Activated CD4-positive, alpha-beta T cell treated with anti-CD3 and anti-CD28 coated beads, Interleukin-2, amount 10 ng/mL, durations not matched to agents 24 days and 14 days (primary cell): ENCODE results near the gene HCFC1. TPM values are rescaled to one million over a fixed set of nuclear protein-coding genes. Genes with fewer than 3 reads are reported as not detected.

Experiments used
- DNase-seq: peaks from one replicate; pipeline ENCODE4 v3.0.0; 2022
- H3K27ac Mint-ChIP-seq: one replicate; pipeline ENCODE4 v1.8.0; 2022; ENCODE audit warnings: mild to moderate bottlenecking, mixed read lengths
- H3K27me3 Mint-ChIP-seq: one replicate; pipeline ENCODE4 v1.8.0; 2022; ENCODE audit warnings: mixed read lengths
- H3K36me3 Mint-ChIP-seq: one replicate; pipeline ENCODE4 v1.8.0; 2022; ENCODE audit warnings: low read depth, mild to moderate bottlenecking, mixed read lengths
- H3K4me1 Mint-ChIP-seq: one replicate; pipeline ENCODE4 v1.8.0; 2021; ENCODE audit warnings: mixed read lengths
- H3K4me3 Mint-ChIP-seq: one replicate; pipeline ENCODE4 v1.8.0; 2022; ENCODE audit warnings: mild to moderate bottlenecking, moderate library complexity, mixed read lengths
- H3K9me3 Mint-ChIP-seq: one replicate; pipeline ENCODE4 v1.8.0; 2021; ENCODE audit warnings: mixed read lengths
- intact Hi-C: fragments of 100-400 bp; cut with micrococcal nuclease; formaldehyde crosslinking; loops from one replicate; pipeline ENCODE4 v1.15.1; 2023
- total RNA-seq: library from RNA; stranded (reverse); gene quantifications from 2 replicates; pipeline ENCODE4 v1.2.3, GENCODE V29; 2022

The HCFC1 gene
- total RNA-seq, 1 donor from 2014 or later: 107 TPM

DNA sequence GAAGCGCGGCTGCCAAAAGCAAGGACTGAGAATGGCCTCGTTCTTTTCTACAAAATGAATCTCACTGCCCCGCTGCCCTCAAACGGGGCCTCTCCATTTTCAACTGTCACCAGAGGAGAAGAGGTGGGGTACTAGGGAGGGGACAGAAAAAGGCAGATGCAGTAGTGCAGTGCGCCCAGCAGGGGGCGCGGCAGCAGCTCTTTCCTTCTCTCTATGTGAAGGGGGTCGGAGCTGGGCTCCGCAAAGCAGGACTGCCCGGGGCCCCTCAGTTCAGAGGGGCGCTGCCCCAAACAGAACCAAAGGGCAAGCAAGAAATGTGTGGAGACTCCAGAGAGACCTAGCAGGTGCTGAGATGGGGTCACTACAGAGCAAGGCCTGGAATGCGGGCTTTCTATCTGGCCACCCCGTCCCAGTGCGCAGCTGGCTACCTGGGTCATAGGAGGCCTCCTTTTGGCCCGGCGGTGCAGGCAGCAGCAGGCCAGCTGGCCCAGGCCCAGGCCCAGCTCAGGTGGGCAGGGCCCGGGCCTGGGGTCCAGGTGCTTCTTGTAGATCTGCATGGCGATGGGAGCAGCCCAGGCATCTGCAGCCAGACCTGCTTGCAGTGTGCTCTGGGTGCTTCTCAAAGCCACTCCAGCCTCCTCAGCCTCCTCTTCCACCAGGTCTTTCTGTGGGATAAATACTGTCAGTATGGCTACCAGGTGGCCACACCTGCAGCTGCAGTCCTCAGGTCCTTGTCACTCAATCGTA, 42.2 kb upstream of the HCFC1 start:
- no peaks in the 10 kb centered on the region for H3K9me3 Mint-ChIP-seq

DNA sequence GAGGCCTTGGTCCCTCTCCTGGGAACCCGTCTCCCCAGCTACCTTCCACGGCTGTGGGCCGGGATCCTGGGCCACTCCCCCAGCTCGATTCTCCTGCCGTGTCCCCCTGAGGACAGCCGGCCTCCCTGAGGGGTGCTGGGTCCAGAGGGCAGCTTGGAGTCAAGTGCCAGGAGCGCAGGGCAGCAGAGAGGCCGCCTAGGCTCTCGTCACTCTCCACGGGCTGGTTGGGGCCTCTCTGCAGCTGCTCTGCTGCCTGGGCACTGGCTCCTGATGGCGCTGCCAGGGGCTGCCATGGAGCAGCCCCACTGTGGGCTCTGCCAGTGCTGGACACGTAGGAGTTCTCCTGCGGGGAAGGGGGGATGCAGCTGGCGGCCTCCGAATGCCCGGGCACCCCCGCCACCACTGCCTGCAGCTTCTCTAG, 41.4 kb upstream of the HCFC1 start:
- H3K9me3 Mint-ChIP-seq: no peaks in the 10 kb centered on the region
- no peak overlapping the region for H3K27ac Mint-ChIP-seq
- no peak for DNase-seq
- H3K36me3 Mint-ChIP-seq: peaks cover 20% of the 10 kb centered on the region
- no peak overlapping the region for H3K4me3 Mint-ChIP-seq
- peaks cover 4% of the 10 kb centered on the region for H3K4me1 Mint-ChIP-seq
- H3K27me3 Mint-ChIP-seq: no peaks in the 10 kb centered on the region
- intact Hi-C loops: loop anchor here (5.0 kb wide), 1 partner anchor 39 kb away; no protein-coding TSS in a partner anchor

More for the DNA sequence above, 42.2 kb upstream of the HCFC1 start:
- Mint-ChIP-seq H3K27ac (peak overlapping the region; percentile 53), H3K27me3 (no peaks in the 10 kb centered on the region), H3K36me3 (peaks cover 22% of the 10 kb centered on the region), H3K4me1 (peaks cover 4% of the 10 kb centered on the region), H3K4me3 (no peak overlapping the region)
- intact Hi-C loops: loop anchor here (5.0 kb wide), 1 partner anchor 39 kb away; no protein-coding TSS in a partner anchor
- peak; percentile 83 for DNase-seq

DNA sequence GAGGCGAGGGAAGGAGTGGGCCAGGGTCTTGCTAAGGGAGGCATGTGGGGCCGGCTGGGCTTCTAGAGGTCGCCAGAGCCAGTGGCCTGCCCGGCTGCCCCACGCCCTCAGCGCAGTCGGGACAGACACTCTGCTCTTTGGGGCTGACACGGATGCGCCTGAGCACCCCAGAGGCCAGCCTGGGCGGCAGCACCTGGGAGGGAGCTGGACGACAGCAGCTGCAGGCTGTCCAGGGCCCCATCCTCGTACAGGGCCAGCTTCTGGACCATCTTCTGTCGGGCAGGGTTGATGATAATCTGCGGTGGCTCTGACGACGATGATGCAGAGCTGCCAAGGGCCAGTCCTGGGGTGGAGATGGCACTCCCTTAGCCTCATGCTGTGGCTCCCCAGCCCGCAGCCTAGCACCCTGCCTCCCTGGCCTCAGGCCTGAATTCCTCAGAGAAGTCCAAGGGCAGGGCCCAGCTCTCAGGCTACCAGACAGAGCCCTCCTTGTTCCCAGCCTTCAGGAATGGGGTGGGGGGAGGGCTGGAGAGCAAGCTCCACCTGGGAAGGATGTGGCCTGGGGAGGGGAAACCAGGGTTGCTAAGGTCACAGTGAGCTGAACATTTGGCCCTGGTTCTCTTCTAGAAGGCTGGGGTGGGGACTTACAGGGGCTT, 40.8 kb upstream of the HCFC1 start:
- Mint-ChIP-seq H3K9me3 (no peaks in the 10 kb centered on the region), H3K36me3 (peaks cover 22% of the 10 kb centered on the region), H3K4me1 (peaks cover 6% of the 10 kb centered on the region), H3K27me3 (no peaks in the 10 kb centered on the region), H3K4me3 (no peak overlapping the region), H3K27ac (no peak overlapping the region)
- intact Hi-C loops: loop anchor here (5.0 kb wide), 1 partner anchor 40 kb away; no protein-coding TSS in a partner anchor
- no peak for DNase-seq

DNA sequence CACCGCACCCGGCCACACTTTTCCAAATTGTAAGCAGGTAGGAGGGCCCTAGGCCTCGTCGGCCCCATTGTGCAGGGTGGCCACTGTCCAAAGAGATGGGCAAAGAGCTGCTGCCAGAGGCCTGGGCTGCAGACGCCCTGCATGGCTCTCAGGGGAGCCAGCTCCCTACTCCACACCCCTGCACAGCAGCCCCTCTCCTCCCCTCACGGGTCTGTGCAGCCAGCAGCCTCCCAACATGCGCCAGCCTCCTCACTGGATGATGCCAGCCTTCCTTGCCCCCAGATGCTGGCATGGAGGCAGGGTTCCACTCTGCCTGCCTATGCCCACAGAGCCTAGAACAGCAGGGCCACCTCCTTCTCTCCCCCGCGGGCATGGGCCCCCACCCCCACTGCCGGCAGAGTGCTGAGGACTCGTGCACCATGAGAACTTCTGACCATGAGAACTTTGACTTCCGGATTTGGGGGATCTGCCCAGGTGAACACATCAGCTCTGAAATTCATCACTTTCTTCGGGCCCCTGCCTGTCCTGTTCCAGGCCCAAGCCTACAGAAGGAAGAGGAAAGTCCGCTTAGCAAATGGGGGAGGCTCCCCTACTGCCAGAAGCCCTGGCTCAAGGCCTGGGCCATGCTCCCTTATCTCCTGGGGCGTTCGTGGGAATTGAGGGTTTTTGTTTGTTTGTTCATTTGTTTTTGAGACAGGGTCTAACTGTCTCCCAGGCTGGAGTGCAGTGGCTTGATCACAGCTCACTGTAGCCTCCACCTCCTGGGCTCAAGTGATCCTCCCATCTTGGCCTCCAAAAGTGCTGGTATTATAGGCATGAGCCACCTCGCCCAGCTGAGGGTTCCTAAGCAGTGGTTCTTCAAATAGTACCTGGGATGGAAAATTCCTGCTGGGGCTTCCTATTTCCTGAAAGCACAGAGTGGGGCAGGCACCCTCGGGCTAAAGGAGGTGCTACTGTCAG, 40.0 kb upstream of the HCFC1 start:
- intact Hi-C loops: loop anchor here (5.0 kb wide), 1 partner anchor 41 kb away; no protein-coding TSS in a partner anchor
- Mint-ChIP-seq H3K4me3 (no peak overlapping the region), H3K27ac (no peak overlapping the region), H3K4me1 (peaks cover 6% of the 10 kb centered on the region), H3K27me3 (no peaks in the 10 kb centered on the region), H3K36me3 (peaks cover 23% of the 10 kb centered on the region), H3K9me3 (no peaks in the 10 kb centered on the region)
- DNase-seq: no peak

DNA sequence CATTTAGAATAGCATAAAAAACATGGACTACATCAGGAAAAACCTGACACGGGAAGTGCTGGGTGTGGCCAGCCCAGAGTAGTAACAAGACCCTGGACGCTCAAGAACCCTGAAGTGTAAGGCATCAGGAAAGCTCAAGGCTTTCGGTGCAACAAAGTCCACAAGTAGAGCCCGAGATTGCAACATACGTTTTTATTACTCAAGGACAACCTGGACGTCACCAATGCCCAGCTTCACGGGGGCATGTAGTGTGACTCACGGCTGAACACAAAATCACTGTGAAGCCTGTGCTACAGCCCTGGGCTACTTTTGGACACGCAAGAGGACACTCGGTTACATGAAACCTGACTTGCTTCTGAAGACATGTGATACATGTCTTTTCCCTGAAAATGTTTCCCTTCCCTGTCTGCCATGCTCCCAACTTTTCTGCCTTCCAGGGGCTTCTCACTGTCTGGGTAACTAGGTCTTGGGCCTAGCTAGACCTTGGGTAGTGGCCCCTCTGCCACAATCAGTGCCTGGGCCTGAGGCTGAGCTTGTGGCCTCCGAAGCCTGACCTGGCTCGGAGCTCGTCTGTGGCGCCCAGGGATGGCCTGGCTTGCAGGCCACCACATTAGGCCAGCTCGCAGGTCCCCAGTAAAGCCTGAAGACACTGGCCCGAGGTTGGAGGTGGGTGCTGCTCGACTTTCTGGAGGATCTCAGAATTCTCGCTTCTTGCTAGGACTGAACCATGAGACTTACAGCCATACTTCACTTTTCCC, 38.9 kb upstream of the HCFC1 start:
- no peaks in the 10 kb centered on the region for H3K27me3 Mint-ChIP-seq
- H3K36me3 Mint-ChIP-seq: peaks cover 25% of the 10 kb centered on the region
- no peak overlapping the region for H3K27ac Mint-ChIP-seq
- no peaks in the 10 kb centered on the region for H3K9me3 Mint-ChIP-seq
- intact Hi-C loops: loop anchor here (5.0 kb wide), 1 partner anchor 42 kb away; no protein-coding TSS in a partner anchor
- peaks cover 2% of the 10 kb centered on the region for H3K4me1 Mint-ChIP-seq
- DNase-seq: no peak
- H3K4me3 Mint-ChIP-seq: no peak overlapping the region

DNA sequence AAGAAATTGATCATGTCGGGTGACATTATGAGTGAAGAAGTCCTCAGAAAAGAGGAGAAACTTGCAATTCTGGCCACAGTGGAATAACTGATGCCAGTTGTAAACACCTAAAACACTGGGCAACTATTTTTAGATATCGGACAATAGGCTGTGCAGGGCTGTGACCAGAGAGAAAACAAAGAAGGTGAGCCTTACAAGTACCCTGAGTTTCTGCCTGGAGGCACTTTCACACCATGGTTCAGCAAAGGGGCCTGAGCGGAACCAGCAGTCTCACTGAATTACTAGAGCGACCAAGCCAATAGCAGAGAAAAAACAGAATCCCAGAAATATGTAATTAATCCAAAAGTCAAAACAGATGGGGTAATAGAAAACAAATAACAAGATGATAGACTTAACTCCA, 36.9 kb upstream of the HCFC1 start:
- H3K27ac Mint-ChIP-seq: no peak overlapping the region

DNA sequence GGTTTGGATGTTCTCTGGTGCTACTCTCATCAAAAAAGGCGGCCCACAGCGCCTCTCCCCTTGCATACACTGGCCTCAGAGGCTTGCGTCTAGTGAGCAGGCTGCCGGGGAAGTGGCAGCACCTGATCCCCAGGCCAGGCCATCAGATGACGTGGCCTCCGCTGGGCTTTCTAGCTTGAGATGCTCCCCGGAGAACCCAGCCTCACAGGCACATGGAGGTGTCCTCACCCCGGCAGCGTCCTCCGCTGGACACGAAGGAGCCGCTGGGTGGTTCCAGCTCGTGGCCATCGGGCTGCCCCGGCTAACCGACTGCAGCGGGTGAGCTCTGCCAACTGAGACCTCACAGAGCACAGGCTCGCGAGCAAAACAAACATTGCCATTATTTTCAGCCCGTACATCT, 35.3 kb upstream of the HCFC1 start:
- intact Hi-C loops: no loop called here
- DNase-seq: no peak
- Mint-ChIP-seq H3K4me3 (no peak overlapping the region), H3K9me3 (no peaks in the 10 kb centered on the region), H3K27me3 (no peaks in the 10 kb centered on the region), H3K4me1 (peaks cover 10% of the 10 kb centered on the region), H3K36me3 (peaks cover 27% of the 10 kb centered on the region), H3K27ac (no peak overlapping the region)

More for the DNA sequence above, 36.9 kb upstream of the HCFC1 start:
- H3K27me3 Mint-ChIP-seq: no peaks in the 10 kb centered on the region
- intact Hi-C loops: no loop called here
- no peak overlapping the region for H3K4me3 Mint-ChIP-seq
- H3K4me1 Mint-ChIP-seq: peaks cover 5% of the 10 kb centered on the region
- no peak for DNase-seq
- no peaks in the 10 kb centered on the region for H3K9me3 Mint-ChIP-seq
- H3K36me3 Mint-ChIP-seq: peaks cover 30% of the 10 kb centered on the region

DNA sequence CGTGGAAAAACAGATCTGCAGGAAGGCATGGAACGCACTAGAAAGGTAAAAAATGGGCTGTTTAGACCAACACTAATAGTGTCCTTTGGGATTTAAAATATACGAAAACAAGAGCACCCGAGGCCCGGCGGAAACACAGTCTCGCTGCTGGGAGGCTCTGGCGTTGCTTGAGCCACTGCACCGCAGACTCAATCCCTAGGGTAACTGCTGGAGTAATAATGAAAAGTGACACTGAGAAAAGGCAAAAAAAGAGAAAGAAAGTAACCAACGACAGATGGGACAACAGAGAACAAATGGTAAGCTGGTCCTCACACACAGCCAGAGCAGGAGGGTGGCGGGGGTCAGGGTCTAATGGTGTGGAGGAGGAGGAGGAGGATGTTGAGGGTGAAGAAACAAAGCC, 32.7 kb upstream of the HCFC1 start:
- Mint-ChIP-seq H3K27me3 (no peaks in the 10 kb centered on the region), H3K27ac (no peak overlapping the region), H3K4me3 (no peak overlapping the region), H3K4me1 (peaks cover 13% of the 10 kb centered on the region), H3K36me3 (peaks cover 25% of the 10 kb centered on the region), H3K9me3 (no peaks in the 10 kb centered on the region)
- DNase-seq: no peak
- intact Hi-C loops: no loop called here

DNA sequence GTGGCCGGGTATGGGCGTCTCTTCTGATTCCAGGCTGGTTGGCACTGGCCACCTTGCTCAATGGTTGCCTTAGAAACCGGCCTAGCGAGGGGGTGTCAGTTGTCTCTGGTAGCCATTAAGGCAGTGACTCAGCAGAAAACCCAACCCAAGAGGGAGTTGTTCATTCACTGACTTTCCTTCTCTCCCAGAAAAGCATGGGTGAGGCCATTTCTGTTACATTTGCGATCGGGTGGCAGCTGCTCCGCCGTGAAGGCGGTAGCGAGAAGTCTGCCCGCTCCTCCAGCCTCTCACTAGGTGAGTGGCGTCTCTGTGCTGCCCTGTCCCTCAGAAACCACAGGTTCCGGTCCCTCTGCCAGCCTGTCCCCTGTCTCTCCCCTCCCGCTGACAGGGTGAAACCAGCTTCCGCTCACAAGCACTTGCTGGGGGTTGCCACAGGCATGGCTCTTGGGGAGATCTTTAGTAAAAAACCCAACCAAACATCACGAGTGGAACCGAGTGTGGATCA, 30.6 kb upstream of the HCFC1 start:
- peak; percentile 75 for DNase-seq
- no peaks in the 10 kb centered on the region for H3K9me3 Mint-ChIP-seq
- peaks cover 11% of the 10 kb centered on the region for H3K4me1 Mint-ChIP-seq
- intact Hi-C loops: no loop called here
- peak overlapping the region; percentile 62 for H3K4me3 Mint-ChIP-seq
- peak overlapping the region; percentile 88 for H3K27ac Mint-ChIP-seq
- H3K36me3 Mint-ChIP-seq: peaks cover 14% of the 10 kb centered on the region
- H3K27me3 Mint-ChIP-seq: no peaks in the 10 kb centered on the region

DNA sequence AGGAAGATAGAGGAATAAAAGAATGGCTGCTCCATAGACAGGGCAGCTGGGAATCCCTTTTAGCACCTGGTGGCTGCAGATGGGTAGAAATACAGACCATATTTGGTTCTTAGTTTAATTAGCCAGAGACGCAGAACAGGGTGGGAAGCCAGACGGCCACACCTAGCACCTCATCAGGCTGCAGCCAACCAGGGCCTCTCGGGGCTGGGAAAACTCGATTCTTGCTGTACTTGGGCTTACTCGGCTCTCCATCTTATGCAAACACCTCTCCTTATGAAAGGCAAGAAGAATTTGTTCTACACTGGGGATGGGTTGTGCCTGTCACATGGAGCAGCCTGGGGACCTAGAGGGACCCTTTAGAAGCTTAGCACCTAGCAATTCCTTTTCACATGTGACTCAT, 28.4 kb upstream of the HCFC1 start:
- peaks cover 11% of the 10 kb centered on the region for H3K4me1 Mint-ChIP-seq
- intact Hi-C loops: no loop called here
- H3K4me3 Mint-ChIP-seq: no peak overlapping the region
- DNase-seq: no peak
- no peak overlapping the region for H3K27ac Mint-ChIP-seq
- no peaks in the 10 kb centered on the region for H3K27me3 Mint-ChIP-seq
- no peaks in the 10 kb centered on the region for H3K9me3 Mint-ChIP-seq
- H3K36me3 Mint-ChIP-seq: peaks cover 7% of the 10 kb centered on the region

DNA sequence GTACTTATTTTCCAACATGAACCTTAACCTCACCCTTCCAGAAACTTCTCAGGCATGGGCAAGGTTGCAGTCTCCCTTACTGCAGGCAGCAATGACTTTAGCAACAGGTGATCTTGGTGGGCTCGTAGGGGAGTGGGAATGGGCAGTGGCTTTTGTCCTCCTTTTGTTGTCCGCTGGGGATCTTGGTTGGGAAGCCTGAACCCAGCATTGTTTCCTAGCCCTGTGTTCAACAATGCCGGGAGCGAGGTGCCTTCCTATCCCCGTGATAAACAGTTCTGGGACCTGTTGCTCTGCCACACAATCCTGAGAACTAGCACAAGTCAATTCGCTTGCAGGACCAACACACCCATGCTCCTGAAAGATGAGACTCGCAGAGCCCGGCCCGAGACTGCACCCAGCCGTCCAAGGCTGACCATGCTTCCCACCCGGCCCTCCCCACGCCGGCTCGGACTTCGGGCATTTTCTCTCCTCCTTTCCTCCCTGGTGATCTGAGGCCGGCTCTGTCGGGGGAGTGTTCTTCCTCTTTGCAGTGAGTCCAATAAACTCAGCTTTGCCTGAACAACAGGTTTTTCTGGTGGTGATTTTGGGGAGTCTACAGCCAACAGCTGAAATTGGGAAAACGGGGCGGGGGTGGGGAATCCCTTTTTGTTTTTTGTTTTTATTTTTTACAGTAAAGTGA, 27.9 kb upstream of the HCFC1 start:
- H3K36me3 Mint-ChIP-seq: peaks cover 6% of the 10 kb centered on the region
- H3K27me3 Mint-ChIP-seq: no peaks in the 10 kb centered on the region
- H3K4me1 Mint-ChIP-seq: peaks cover 11% of the 10 kb centered on the region
- no peak for DNase-seq
- no peaks in the 10 kb centered on the region for H3K9me3 Mint-ChIP-seq
- no peak overlapping the region for H3K4me3 Mint-ChIP-seq
- intact Hi-C loops: no loop called here
- H3K27ac Mint-ChIP-seq: no peak overlapping the region

DNA sequence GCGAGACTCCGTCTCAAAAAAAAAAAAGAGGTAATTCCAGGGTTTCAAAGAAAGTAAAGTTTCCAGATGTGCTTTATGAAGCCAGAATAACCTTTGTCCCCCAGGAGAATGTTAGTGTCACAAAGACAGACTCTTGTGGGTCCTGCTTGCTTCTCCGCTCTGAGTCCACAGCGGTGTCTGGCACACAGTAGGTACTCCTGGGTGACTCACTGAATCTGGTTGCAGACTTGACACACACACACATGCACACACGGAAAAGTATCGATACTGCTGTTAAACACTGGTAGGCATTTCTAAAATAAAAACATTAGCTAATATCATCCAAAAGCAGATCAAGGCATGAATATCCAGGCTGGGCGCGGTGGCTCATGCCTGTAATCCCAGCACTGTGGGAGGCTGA, 23.9 kb upstream of the HCFC1 start:
- no peaks in the 10 kb centered on the region for H3K4me1 Mint-ChIP-seq
- no peak for DNase-seq
- no peaks in the 10 kb centered on the region for H3K9me3 Mint-ChIP-seq
- intact Hi-C loops: no loop called here
- no peaks in the 10 kb centered on the region for H3K36me3 Mint-ChIP-seq
- no peaks in the 10 kb centered on the region for H3K27me3 Mint-ChIP-seq
- H3K4me3 Mint-ChIP-seq: no peak overlapping the region
- H3K27ac Mint-ChIP-seq: no peak overlapping the region
